Nephron progenitor cell (in vitro differentiated cells): ENCODE data around the gene CA11.

Experiments
- DNase-seq: peaks from one replicate; pipeline ENCODE4 v3.0.0; 2021
- H3K27ac Mint-ChIP-seq: 2 replicates; pipeline ENCODE4 v1.8.0; 2021; ENCODE audit warnings: mild to moderate bottlenecking, moderate library complexity, mixed read lengths
- H3K27me3 Mint-ChIP-seq: 2 replicates; pipeline ENCODE4 v1.8.0; 2021; ENCODE audit warnings: mild to moderate bottlenecking, low read depth, mixed read lengths; ENCODE audit not compliant: poor library complexity
- H3K36me3 Mint-ChIP-seq: 2 replicates; pipeline ENCODE4 v1.8.0; 2021; ENCODE audit warnings: low read depth, mixed read lengths
- H3K4me1 Mint-ChIP-seq: 2 replicates; pipeline ENCODE4 v1.8.0; 2021; ENCODE audit warnings: mixed read lengths
- H3K4me3 Mint-ChIP-seq: 2 replicates; pipeline ENCODE4 v1.8.0; 2021; ENCODE audit warnings: mild to moderate bottlenecking, moderate library complexity, mixed read lengths
- H3K9me3 Mint-ChIP-seq: 2 replicates; pipeline ENCODE4 v1.8.0; 2021; ENCODE audit warnings: mild to moderate bottlenecking, moderate library complexity, mixed read lengths
- TF ChIP-seq, protein P1 (sequence below): fragments of 200-600 bp; sonication (generic); IDR thresholded peaks from 2 replicates; pipeline ENCODE4 v1.5.0; 2021; ENCODE audit warnings: antibody characterized with exemption

The CA11 gene

DNA sequence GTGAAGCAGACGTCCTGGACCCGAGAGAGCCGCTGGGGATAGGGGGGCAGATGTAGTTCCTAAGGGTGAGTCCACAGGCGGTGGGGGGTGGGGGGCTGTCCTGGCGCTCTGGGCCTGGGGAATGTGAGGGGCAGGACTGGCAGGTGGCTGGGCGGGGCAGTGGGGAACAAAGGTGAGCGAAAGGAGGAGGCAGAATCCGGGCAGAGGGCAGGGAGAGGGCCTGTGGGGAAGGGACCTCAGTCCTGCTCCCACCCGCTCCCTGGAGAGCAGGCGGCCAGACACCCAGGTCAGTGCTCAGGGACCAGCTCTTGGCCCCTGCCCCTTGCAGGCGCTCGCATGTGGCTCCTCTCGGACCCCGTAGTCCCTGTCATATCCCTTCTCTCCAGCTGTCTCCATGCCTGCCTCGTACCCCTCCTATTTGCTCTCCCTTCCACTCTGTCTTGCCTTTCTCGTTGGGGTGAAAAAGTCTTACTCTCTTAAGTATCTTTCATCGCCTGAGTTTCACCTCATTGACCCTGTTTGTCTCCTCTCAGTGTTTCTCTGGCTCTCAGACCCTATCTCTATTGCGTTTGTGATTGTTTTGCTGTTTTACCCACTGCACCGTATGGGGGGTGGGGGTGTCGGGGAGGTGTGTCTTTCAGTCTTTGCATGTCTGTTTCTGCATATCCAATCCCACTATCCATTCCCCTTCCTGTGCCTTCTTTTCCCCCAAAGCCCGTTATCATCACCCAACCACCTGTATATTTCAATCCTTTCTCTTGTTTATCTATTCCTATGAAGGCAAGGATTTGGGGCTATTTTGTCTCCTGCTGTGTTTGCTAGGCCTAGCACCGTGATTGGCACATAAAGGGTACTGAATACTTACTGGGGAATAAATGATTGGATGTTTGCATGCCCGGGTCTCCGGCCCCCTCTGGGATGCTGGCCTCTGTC lies 20.9 kb downstream of the CA11 start:
- H3K4me3 Mint-ChIP-seq, result peak overlapping the region; percentile 87
- peaks cover 5% of the 10 kb centered on the region for H3K36me3 Mint-ChIP-seq
- no peaks in the 10 kb centered on the region for H3K9me3 Mint-ChIP-seq
- no peak for DNase-seq
- TF ChIP-seq, protein P1, sequence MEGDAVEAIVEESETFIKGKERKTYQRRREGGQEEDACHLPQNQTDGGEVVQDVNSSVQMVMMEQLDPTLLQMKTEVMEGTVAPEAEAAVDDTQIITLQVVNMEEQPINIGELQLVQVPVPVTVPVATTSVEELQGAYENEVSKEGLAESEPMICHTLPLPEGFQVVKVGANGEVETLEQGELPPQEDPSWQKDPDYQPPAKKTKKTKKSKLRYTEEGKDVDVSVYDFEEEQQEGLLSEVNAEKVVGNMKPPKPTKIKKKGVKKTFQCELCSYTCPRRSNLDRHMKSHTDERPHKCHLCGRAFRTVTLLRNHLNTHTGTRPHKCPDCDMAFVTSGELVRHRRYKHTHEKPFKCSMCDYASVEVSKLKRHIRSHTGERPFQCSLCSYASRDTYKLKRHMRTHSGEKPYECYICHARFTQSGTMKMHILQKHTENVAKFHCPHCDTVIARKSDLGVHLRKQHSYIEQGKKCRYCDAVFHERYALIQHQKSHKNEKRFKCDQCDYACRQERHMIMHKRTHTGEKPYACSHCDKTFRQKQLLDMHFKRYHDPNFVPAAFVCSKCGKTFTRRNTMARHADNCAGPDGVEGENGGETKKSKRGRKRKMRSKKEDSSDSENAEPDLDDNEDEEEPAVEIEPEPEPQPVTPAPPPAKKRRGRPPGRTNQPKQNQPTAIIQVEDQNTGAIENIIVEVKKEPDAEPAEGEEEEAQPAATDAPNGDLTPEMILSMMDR, result no peak
- no peaks in the 10 kb centered on the region for H3K27me3 Mint-ChIP-seq
- H3K4me1 Mint-ChIP-seq, result peaks cover 62% of the 10 kb centered on the region
- peak overlapping the region; percentile 33 for H3K27ac Mint-ChIP-seq

GRCh38 chr19:48624067-48624594 lies 21.9 kb downstream of the CA11 start:
- peak overlapping the region; percentile 99 for H3K27ac Mint-ChIP-seq
- peak; percentile 99 for DNase-seq
- H3K9me3 Mint-ChIP-seq, result no peaks in the 10 kb centered on the region
- H3K4me3 Mint-ChIP-seq, result peak overlapping the region; percentile 87
- TF ChIP-seq, protein P1, result no peak
- H3K36me3 Mint-ChIP-seq, result peaks cover 5% of the 10 kb centered on the region
- H3K4me1 Mint-ChIP-seq, result peaks cover 63% of the 10 kb centered on the region
- H3K27me3 Mint-ChIP-seq, result no peaks in the 10 kb centered on the region

DNA sequence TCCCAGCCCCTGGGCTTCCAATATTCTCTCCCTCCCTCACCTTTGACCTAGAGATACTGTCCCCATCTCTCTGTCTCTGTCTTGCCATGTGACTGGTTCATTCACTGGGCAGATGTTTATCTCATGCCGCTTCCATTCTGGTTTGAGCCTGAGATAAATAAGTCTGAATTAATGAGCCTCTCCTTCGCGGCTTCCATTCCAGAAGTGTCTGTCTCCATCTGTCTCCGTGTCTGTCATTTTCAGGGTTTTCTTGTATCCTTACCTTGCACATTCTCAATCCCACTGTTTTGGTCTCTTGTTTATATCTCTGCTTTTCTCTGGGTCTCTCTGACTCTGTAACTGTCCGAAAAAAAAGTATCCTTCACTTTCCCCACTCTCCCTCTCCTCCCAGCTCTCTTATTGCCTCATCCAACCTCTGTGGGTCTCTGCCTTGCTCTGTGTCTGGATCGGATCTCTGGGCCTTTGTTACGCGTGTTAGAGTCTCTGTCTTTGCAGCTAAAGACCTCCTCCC lies 22.4 kb downstream of the CA11 start:
- TF ChIP-seq, protein P1, result no peak
- no peak for DNase-seq
- peaks cover 8% of the 10 kb centered on the region for H3K36me3 Mint-ChIP-seq
- peak overlapping the region; percentile 99 for H3K27ac Mint-ChIP-seq
- peak overlapping the region; percentile 87 for H3K4me3 Mint-ChIP-seq
- H3K4me1 Mint-ChIP-seq, result peaks cover 65% of the 10 kb centered on the region
- no peaks in the 10 kb centered on the region for H3K9me3 Mint-ChIP-seq
- H3K27me3 Mint-ChIP-seq, result no peaks in the 10 kb centered on the region

- peaks cover 24% of the 10 kb centered on the region for H3K36me3 Mint-ChIP-seq
- peak overlapping the region; percentile 97 for H3K4me3 Mint-ChIP-seq
- H3K9me3 Mint-ChIP-seq, result no peaks in the 10 kb centered on the region
- TF ChIP-seq, protein P1, result no peak
- H3K27ac Mint-ChIP-seq, result peak overlapping the region; percentile 100
- DNase-seq, result no peak
- no peaks in the 10 kb centered on the region for H3K27me3 Mint-ChIP-seq
- peaks cover 79% of the 10 kb centered on the region for H3K4me1 Mint-ChIP-seq
Measured at GRCh38 chr19:48619692-48620585, 26.0 kb downstream of the CA11 start.

DNA sequence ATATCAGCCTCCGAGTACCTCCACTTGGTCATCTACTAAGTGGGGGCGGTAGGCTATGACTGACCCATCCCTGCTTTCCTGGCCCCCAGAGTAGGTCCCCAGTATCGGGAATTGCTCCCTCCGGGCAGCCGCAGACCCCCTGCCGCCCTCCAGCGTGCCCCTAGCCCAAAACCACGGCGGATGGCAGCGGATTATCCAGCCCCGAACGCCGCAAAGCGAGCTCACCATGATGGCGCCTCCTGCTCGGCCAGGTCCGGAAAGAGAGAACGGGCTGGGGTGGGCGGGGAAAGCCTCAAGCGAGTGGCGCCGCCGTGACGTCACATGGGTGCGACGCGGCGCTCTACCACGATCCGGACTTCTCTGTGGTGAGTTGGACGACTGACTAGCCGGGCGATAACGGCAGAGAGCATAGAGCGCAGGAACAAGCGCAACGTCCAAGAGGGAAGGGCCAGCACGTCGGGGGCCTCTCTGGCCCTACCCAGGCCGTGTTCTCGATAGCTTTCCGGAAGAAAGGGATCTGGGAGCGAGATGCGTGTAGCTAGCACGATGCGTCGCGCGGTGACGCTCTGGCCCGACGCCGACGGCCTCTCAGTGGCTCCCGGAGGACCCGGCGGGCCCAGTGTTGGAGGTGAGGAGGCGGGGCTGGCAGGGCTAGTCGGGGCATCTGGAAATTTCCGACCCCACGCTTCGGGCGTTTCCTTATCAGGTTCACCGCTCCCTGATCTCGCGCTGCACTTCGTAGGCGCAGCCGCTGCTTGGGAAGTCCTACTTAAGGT lies 26.9 kb downstream of the CA11 start, which contains the start of the genes RPL18 and SPHK2:
TSS of gene RPL18 (minus strand) at position 263 of the 776 bp plus-strand sequence. CDS start at position 228, 35 bp downstream.
TSS of gene SPHK2 (plus strand) at position 591 of the 776 bp plus-strand sequence. CDS start 1,009 bp downstream, outside the sequence.
- Mint-ChIP-seq H3K9me3 (no peaks in the 10 kb centered on the region), H3K4me1 (peaks cover 78% of the 10 kb centered on the region)
- TF ChIP-seq, protein P1, result no peak

More for the DNA sequence above, 26.9 kb downstream of the CA11 start, which contains the start of the genes RPL18 and SPHK2:
- Mint-ChIP-seq H3K27ac (peak within 1 kb of the TSS; percentile 100), H3K36me3 (peaks cover 24% of the 10 kb centered on the region), H3K4me3 (peak within 1 kb of the TSS; percentile 97), H3K27me3 (no peaks in the 10 kb centered on the region)
- DNase-seq, result peak; percentile 95
